WTC11 (cell line): ENCODE results near the gene YDJC. TPM values are rescaled to one million over a fixed set of nuclear protein-coding genes. Genes with fewer than 3 reads are reported as not detected.
"Not testable (repeated sequence)": the region's sequence is repeated elsewhere in the genome, so short reads cannot be mapped to it uniquely, and the experiment has no call there.

Source experiments
- ATAC-seq: fragments of 200-7000 bp; cut with Tn5 transposase; 2 replicates; pipeline ENCODE4 v1.10.0; 2021; ENCODE audit warnings: mild to moderate bottlenecking, moderate library complexity
- CTCF ChIA-PET: fragments of 300-600 bp; sonication (Branson Sonifier 250); formaldehyde crosslinking; loops from one replicate; lab custom pipeline; 2021; ENCODE audit warnings: antibody characterized with exemption; lab: Charles Lee
- POLR2A ChIA-PET: fragments of 350-600 bp; sonication (Branson Sonifier 250); formaldehyde crosslinking; loops from one replicate; lab custom pipeline; 2021; ENCODE audit warnings: antibody characterized with exemption; lab: Charles Lee
- DNase-seq: peaks from one replicate; pipeline ENCODE4 v3.0.0; 2021; ENCODE audit warnings: low spot score
- H3K27ac Mint-ChIP-seq: 2 replicates; pipeline ENCODE4 v1.8.0; 2021; ENCODE audit warnings: mixed read lengths
- H3K27me3 Mint-ChIP-seq: 2 replicates; pipeline ENCODE4 v1.8.0; 2021; ENCODE audit warnings: low read depth, mild to moderate bottlenecking, moderate library complexity, mixed read lengths
- H3K36me3 Mint-ChIP-seq: 2 replicates; pipeline ENCODE4 v1.8.0; 2021; ENCODE audit warnings: mixed read lengths
- H3K4me1 Mint-ChIP-seq: 2 replicates; pipeline ENCODE4 v1.8.0; 2022; ENCODE audit warnings: mixed read lengths
- H3K4me3 Mint-ChIP-seq: 2 replicates; pipeline ENCODE4 v1.8.0; 2021; ENCODE audit warnings: mild to moderate bottlenecking, moderate library complexity, mixed read lengths
- H3K9me3 Mint-ChIP-seq: 2 replicates; pipeline ENCODE4 v1.8.0; 2021; ENCODE audit warnings: mixed read lengths
- CBFB ChIP-seq: sonication (generic); formaldehyde crosslinking; IDR thresholded peaks from 2 replicates; pipeline ENCODE4 v1.8.1; 2022; ENCODE audit warnings: mild to moderate bottlenecking, low read depth, missing genetic modification reagents
- FOXJ3 ChIP-seq: sonication (generic); formaldehyde crosslinking; IDR thresholded peaks from 2 replicates; pipeline ENCODE4 v1.9.0; 2021; ENCODE audit warnings: missing genetic modification reagents, mild to moderate bottlenecking, borderline replicate concordance
- FOXP1 ChIP-seq: sonication (generic); formaldehyde crosslinking; IDR thresholded peaks from 2 replicates; pipeline ENCODE4 v1.8.0; 2022; ENCODE audit warnings: missing genetic modification reagents, mild to moderate bottlenecking, moderate library complexity, borderline replicate concordance
- RELA ChIP-seq: sonication (generic); formaldehyde crosslinking; IDR thresholded peaks from 2 replicates; pipeline ENCODE4 v1.8.1; 2022; ENCODE audit warnings: missing genetic modification reagents, mild to moderate bottlenecking, borderline replicate concordance
- RORB ChIP-seq: fragments of 250-450 bp; sonication (Bioruptor Pico); IDR thresholded peaks from 2 replicates; pipeline ENCODE4 v1.9.0; 2021; ENCODE audit warnings: mild to moderate bottlenecking
- TP53 ChIP-seq: sonication (generic); formaldehyde crosslinking; IDR thresholded peaks from 2 replicates; pipeline ENCODE4 v1.8.1; 2023; ENCODE audit warnings: mild to moderate bottlenecking, missing genetic modification reagents
- ZNF121 ChIP-seq: sonication (generic); formaldehyde crosslinking; IDR thresholded peaks from 2 replicates; pipeline ENCODE4 v1.8.0; 2023; ENCODE audit warnings: missing genetic modification reagents
- ZNF263 ChIP-seq: sonication (generic); formaldehyde crosslinking; IDR thresholded peaks from 2 replicates; pipeline ENCODE4 v1.8.1; 2022; ENCODE audit warnings: low read depth, mild to moderate bottlenecking, moderate library complexity, missing genetic modification reagents
- ZNF416 ChIP-seq: fragments of 250-450 bp; sonication (Bioruptor Pico); IDR thresholded peaks from 2 replicates; pipeline ENCODE4 v1.9.0; 2021; ENCODE audit warnings: mild to moderate bottlenecking, inconsistent platforms
- total RNA-seq: library from RNA; stranded (reverse); gene quantifications from 3 replicates; pipeline ENCODE4 v1.2.3, GENCODE V29; 2021
- TF ChIP-seq, protein P1 (sequence below): sonication (generic); formaldehyde crosslinking; IDR thresholded peaks from 2 replicates; pipeline ENCODE4 v1.8.0; 2023; ENCODE audit warnings: missing genetic modification reagents, mild to moderate bottlenecking, borderline replicate concordance
- TF ChIP-seq, protein P2 (sequence below): fragments of 200-600 bp; IDR thresholded peaks from 2 replicates; pipeline ENCODE4 v1.8.0; 2022; ENCODE audit warnings: antibody characterized with exemption
- TF ChIP-seq, protein P3 (sequence below): sonication (generic); formaldehyde crosslinking; IDR thresholded peaks from 2 replicates; pipeline ENCODE4 v1.8.0; 2022; ENCODE audit warnings: mild to moderate bottlenecking, missing genetic modification reagents
- TF ChIP-seq, protein P4 (sequence below): sonication (generic); formaldehyde crosslinking; IDR thresholded peaks from 2 replicates; pipeline ENCODE4 v1.8.1; 2023; ENCODE audit warnings: mild to moderate bottlenecking, missing genetic modification reagents
- TF ChIP-seq, protein P5 (sequence below): sonication (generic); formaldehyde crosslinking; IDR thresholded peaks from 2 replicates; pipeline ENCODE4 v1.8.1; 2023; ENCODE audit warnings: mild to moderate bottlenecking, moderate library complexity, missing genetic modification reagents
- TF ChIP-seq, protein P6 (sequence below): sonication (generic); formaldehyde crosslinking; conservative IDR thresholded peaks from 2 replicates; pipeline ENCODE4 v1.8.1; 2023; ENCODE audit warnings: mild to moderate bottlenecking, low read depth, missing genetic modification reagents, moderate library complexity
- TF ChIP-seq, protein P7 (sequence below): fragments of 250-450 bp; sonication (Bioruptor Pico); IDR thresholded peaks from 2 replicates; pipeline ENCODE4 v1.9.0; 2021; ENCODE audit warnings: mild to moderate bottlenecking
- TF ChIP-seq, protein P8 (sequence below): sonication (generic); formaldehyde crosslinking; IDR thresholded peaks from 2 replicates; pipeline ENCODE4 v1.8.0; 2022; ENCODE audit warnings: mild to moderate bottlenecking, missing genetic modification reagents

YDJC gene
- total RNA-seq, 1 experiment from 2014 or later, result 39.8 TPM

DNA sequence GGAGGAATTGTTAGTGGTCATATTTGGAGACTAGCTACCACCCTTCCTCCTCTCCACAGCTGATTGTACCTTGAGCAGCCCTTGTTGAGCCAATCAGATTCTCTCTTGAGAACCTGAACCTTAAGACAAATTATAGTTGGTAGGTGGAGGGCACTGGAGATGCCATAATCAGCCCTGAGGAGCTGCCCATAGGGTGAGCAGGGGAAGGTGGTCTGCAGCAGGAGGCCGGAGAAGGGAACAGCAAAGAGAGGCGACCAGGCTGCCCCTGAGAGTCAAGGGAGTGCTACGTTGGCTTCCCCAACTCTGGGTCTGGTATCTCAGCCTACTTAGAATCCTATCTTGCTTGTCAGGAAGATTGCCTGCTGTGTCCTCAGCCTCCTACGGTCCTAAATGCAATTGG lies 9.5 kb upstream of the YDJC start:
- H3K4me1 Mint-ChIP-seq, result peaks cover 13% of the 10 kb centered on the region
- TF ChIP-seq, protein P1, sequence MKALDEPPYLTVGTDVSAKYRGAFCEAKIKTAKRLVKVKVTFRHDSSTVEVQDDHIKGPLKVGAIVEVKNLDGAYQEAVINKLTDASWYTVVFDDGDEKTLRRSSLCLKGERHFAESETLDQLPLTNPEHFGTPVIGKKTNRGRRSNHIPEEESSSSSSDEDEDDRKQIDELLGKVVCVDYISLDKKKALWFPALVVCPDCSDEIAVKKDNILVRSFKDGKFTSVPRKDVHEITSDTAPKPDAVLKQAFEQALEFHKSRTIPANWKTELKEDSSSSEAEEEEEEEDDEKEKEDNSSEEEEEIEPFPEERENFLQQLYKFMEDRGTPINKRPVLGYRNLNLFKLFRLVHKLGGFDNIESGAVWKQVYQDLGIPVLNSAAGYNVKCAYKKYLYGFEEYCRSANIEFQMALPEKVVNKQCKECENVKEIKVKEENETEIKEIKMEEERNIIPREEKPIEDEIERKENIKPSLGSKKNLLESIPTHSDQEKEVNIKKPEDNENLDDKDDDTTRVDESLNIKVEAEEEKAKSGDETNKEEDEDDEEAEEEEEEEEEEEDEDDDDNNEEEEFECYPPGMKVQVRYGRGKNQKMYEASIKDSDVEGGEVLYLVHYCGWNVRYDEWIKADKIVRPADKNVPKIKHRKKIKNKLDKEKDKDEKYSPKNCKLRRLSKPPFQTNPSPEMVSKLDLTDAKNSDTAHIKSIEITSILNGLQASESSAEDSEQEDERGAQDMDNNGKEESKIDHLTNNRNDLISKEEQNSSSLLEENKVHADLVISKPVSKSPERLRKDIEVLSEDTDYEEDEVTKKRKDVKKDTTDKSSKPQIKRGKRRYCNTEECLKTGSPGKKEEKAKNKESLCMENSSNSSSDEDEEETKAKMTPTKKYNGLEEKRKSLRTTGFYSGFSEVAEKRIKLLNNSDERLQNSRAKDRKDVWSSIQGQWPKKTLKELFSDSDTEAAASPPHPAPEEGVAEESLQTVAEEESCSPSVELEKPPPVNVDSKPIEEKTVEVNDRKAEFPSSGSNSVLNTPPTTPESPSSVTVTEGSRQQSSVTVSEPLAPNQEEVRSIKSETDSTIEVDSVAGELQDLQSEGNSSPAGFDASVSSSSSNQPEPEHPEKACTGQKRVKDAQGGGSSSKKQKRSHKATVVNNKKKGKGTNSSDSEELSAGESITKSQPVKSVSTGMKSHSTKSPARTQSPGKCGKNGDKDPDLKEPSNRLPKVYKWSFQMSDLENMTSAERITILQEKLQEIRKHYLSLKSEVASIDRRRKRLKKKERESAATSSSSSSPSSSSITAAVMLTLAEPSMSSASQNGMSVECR (CRISPR knock-in tag), result no peak
- TF ChIP-seq, protein P2, sequence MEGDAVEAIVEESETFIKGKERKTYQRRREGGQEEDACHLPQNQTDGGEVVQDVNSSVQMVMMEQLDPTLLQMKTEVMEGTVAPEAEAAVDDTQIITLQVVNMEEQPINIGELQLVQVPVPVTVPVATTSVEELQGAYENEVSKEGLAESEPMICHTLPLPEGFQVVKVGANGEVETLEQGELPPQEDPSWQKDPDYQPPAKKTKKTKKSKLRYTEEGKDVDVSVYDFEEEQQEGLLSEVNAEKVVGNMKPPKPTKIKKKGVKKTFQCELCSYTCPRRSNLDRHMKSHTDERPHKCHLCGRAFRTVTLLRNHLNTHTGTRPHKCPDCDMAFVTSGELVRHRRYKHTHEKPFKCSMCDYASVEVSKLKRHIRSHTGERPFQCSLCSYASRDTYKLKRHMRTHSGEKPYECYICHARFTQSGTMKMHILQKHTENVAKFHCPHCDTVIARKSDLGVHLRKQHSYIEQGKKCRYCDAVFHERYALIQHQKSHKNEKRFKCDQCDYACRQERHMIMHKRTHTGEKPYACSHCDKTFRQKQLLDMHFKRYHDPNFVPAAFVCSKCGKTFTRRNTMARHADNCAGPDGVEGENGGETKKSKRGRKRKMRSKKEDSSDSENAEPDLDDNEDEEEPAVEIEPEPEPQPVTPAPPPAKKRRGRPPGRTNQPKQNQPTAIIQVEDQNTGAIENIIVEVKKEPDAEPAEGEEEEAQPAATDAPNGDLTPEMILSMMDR, result no peak
- TF ChIP-seq RELA (CRISPR knock-in tag) (no peak), TP53 (CRISPR knock-in tag) (no peak), FOXJ3 (CRISPR knock-in tag) (no peak), CBFB (CRISPR knock-in tag) (no peak), ZNF263 (CRISPR knock-in tag) (no peak), ZNF121 (CRISPR knock-in tag) (no peak), RORB (CRISPR knock-in tag) (no peak), ZNF416 (CRISPR knock-in tag) (no peak), FOXP1 (no peak)
- TF ChIP-seq, protein P3, sequence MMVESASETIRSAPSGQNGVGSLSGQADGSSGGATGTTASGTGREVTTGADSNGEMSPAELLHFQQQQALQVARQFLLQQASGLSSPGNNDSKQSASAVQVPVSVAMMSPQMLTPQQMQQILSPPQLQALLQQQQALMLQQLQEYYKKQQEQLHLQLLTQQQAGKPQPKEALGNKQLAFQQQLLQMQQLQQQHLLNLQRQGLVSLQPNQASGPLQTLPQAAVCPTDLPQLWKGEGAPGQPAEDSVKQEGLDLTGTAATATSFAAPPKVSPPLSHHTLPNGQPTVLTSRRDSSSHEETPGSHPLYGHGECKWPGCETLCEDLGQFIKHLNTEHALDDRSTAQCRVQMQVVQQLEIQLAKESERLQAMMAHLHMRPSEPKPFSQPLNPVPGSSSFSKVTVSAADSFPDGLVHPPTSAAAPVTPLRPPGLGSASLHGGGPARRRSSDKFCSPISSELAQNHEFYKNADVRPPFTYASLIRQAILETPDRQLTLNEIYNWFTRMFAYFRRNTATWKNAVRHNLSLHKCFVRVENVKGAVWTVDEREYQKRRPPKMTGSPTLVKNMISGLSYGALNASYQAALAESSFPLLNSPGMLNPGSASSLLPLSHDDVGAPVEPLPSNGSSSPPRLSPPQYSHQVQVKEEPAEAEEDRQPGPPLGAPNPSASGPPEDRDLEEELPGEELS (CRISPR knock-in tag), result no peak
- TF ChIP-seq, protein P4, sequence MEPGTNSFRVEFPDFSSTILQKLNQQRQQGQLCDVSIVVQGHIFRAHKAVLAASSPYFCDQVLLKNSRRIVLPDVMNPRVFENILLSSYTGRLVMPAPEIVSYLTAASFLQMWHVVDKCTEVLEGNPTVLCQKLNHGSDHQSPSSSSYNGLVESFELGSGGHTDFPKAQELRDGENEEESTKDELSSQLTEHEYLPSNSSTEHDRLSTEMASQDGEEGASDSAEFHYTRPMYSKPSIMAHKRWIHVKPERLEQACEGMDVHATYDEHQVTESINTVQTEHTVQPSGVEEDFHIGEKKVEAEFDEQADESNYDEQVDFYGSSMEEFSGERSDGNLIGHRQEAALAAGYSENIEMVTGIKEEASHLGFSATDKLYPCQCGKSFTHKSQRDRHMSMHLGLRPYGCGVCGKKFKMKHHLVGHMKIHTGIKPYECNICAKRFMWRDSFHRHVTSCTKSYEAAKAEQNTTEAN, result no peak
- TF ChIP-seq, protein P5, sequence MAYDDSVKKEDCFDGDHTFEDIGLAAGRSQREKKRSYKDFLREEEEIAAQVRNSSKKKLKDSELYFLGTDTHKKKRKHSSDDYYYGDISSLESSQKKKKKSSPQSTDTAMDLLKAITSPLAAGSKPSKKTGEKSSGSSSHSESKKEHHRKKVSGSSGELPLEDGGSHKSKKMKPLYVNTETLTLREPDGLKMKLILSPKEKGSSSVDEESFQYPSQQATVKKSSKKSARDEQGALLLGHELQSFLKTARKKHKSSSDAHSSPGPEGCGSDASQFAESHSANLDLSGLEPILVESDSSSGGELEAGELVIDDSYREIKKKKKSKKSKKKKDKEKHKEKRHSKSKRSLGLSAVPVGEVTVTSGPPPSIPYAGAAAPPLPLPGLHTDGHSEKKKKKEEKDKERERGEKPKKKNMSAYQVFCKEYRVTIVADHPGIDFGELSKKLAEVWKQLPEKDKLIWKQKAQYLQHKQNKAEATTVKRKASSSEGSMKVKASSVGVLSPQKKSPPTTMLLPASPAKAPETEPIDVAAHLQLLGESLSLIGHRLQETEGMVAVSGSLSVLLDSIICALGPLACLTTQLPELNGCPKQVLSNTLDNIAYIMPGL (CRISPR knock-in tag), result no peak
- TF ChIP-seq, protein P6, sequence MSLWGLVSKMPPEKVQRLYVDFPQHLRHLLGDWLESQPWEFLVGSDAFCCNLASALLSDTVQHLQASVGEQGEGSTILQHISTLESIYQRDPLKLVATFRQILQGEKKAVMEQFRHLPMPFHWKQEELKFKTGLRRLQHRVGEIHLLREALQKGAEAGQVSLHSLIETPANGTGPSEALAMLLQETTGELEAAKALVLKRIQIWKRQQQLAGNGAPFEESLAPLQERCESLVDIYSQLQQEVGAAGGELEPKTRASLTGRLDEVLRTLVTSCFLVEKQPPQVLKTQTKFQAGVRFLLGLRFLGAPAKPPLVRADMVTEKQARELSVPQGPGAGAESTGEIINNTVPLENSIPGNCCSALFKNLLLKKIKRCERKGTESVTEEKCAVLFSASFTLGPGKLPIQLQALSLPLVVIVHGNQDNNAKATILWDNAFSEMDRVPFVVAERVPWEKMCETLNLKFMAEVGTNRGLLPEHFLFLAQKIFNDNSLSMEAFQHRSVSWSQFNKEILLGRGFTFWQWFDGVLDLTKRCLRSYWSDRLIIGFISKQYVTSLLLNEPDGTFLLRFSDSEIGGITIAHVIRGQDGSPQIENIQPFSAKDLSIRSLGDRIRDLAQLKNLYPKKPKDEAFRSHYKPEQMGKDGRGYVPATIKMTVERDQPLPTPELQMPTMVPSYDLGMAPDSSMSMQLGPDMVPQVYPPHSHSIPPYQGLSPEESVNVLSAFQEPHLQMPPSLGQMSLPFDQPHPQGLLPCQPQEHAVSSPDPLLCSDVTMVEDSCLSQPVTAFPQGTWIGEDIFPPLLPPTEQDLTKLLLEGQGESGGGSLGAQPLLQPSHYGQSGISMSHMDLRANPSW (CRISPR knock-in tag), result no peak
- TF ChIP-seq, protein P7, sequence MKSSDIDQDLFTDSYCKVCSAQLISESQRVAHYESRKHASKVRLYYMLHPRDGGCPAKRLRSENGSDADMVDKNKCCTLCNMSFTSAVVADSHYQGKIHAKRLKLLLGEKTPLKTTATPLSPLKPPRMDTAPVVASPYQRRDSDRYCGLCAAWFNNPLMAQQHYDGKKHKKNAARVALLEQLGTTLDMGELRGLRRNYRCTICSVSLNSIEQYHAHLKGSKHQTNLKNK (CRISPR knock-in tag), result no peak
- TF ChIP-seq, protein P8, sequence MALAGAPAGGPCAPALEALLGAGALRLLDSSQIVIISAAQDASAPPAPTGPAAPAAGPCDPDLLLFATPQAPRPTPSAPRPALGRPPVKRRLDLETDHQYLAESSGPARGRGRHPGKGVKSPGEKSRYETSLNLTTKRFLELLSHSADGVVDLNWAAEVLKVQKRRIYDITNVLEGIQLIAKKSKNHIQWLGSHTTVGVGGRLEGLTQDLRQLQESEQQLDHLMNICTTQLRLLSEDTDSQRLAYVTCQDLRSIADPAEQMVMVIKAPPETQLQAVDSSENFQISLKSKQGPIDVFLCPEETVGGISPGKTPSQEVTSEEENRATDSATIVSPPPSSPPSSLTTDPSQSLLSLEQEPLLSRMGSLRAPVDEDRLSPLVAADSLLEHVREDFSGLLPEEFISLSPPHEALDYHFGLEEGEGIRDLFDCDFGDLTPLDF (CRISPR knock-in tag), result no peak
- TF ChIP-seq, all 79 proteins: peak for 0
- Mint-ChIP-seq H3K27me3 (peaks cover 20% of the 10 kb centered on the region), H3K36me3 (peaks cover 11% of the 10 kb centered on the region), H3K27ac (no peak overlapping the region), H3K9me3 (no peaks in the 10 kb centered on the region), H3K4me3 (no peak overlapping the region)
- POLR2A ChIA-PET, result no interaction called here
- ATAC-seq (no peak), DNase-seq (no peak)
- CTCF ChIA-PET, result interaction anchor here (0.9 to 1.5 kb wide), 2 partner anchors 7 to 10 kb away, joined by 3 to 7 read pairs; partner anchors contain the start of gene YDJC

DNA sequence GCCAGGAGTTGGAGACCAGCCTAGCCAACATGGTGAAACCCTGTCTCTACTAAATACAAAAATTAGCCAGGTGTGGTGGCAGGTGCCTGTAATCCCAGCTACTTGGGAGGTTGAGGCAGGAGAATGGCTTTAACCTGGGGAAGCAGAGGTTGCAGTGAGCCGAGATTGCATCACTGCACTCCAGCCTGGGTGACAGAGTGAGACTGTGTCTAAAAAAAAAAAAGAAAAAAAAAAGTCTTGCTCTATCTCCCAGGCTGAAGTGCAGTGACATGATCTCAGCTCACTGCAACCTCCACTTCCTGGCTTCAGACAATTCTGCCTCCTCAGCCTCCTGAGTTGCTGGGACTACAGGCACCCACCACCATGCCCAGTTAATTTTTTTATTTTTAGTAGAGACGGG lies 7.6 kb upstream of the YDJC start:
- ATAC-seq, H3K4me3 Mint-ChIP-seq, DNase-seq, CTCF ChIA-PET, H3K4me1 Mint-ChIP-seq, H3K27ac Mint-ChIP-seq, H3K36me3 Mint-ChIP-seq, H3K9me3 Mint-ChIP-seq, POLR2A ChIA-PET: not testable (repeated sequence)
- peaks cover 20% of the 10 kb centered on the region for H3K27me3 Mint-ChIP-seq
